Transverse colon (tissue), 4 donors: Measurements from ENCODE around the gene TEKT5. TPM values are rescaled to one million over a fixed set of nuclear protein-coding genes. Genes with fewer than 3 reads are reported as not detected.

Source experiments
- DNase-seq: peaks from one replicate; pipeline ENCODE4 v3.0.0-alpha.2; 2019
- H3K27ac ChIP-seq, 4 donors: fragments of 200-600 bp; sonication (generic); 2 replicates each; pipeline ENCODE4 v1.5.1; 2016 to 2018; ENCODE audit warnings: inconsistent platforms in 4 of 4
- H3K27me3 ChIP-seq: fragments of 200-600 bp; sonication (generic); 2 replicates; pipeline ENCODE4 v1.5.1; 2017; ENCODE audit warnings: inconsistent platforms
- H3K36me3 ChIP-seq, 4 donors: fragments of 200-600 bp; sonication (generic); 2 replicates each; pipeline ENCODE4 v1.5.1; 2017 to 2019; ENCODE audit warnings: inconsistent platforms in 4 of 4
- H3K4me1 ChIP-seq, 4 donors: fragments of 200-600 bp; sonication (generic); 2 replicates each; pipeline ENCODE4 v1.5.1; 2017 to 2020; ENCODE audit warnings: inconsistent platforms in 4 of 4
- H3K4me3 ChIP-seq, 4 donors: fragments of 200-600 bp; sonication (generic); 1 replicate in 1 of 4; 2 replicates in 3 of 4; pipeline versions ENCODE4 v1.5.1 to v1.6.1; 2017 to 2019; ENCODE audit warnings: inconsistent platforms in 4 of 4
- H3K9me3 ChIP-seq, 2 donors: fragments of 200-600 bp; sonication (generic); 2 replicates each; pipeline ENCODE4 v1.5.1; 2017 to 2019; ENCODE audit warnings: inconsistent platforms in 2 of 2
- EP300 ChIP-seq: sonication (generic); formaldehyde crosslinking; IDR thresholded peaks from one replicate; pipeline ENCODE4 v1.6.1; 2017; ENCODE audit warnings: antibody characterized with exemption, low read depth
- POLR2A ChIP-seq: fragments of 450-650 bp; IDR thresholded peaks from one replicate; pipeline ENCODE4 v1.6.1; 2016; ENCODE audit warnings: antibody characterized with exemption, mild to moderate bottlenecking, moderate library complexity
- POLR2AphosphoS5 ChIP-seq, 3 donors: sonication (generic); formaldehyde crosslinking; IDR thresholded peaks; one replicate each; pipeline ENCODE4 v1.6.1; 2016; ENCODE audit warnings: antibody characterized with exemption in 3 of 3
- WGBS, 2 donors: methylation state at CpG; one replicate each; pipeline ENCODE4 v1.1.5; 2018; ENCODE audit warnings: low coverage in 1 of 2; 5-methylcytosine and 5-hydroxymethylcytosine counted together
- in situ Hi-C, 4 donors: fragments of 200-750 bp; cut with MboI; loops; one replicate each; pipeline versions ENCODE4 v1.15.0 to v1.15.1; 2017; ENCODE audit warnings: low sequenced_read_pairs in 3 of 4, low pct_ligation_motif_present in 1 of 4, low pct_unique_long_range_greater_than_20kb in 1 of 4
- intact Hi-C: fragments of 100-400 bp; cut with DNase I; formaldehyde crosslinking; loops from one replicate; pipeline ENCODE4 v1.15.1; 2023; ENCODE audit warnings: low total_unique reads
- total RNA-seq, 4 donors: library from RNA; depleted of rRNA; stranded (reverse); fragments of >200 nt; gene quantifications; one replicate each; pipeline ENCODE4 v1.1.0, GENCODE V29; 2016
- TF ChIP-seq, protein P1 (sequence below), 5 experiments: fragments of 200-600 bp in 3 of 5; fragments of 450-650 bp in 2 of 5; sonication (generic) in 3 of 5; IDR thresholded peaks; 1 replicate in 2 of 5; 2 replicates in 3 of 5; pipeline ENCODE4 v1.5.1; 2016 to 2017; ENCODE audit warnings: antibody characterized with exemption in 5 of 5, inconsistent platforms in 3 of 5, mild to moderate bottlenecking in 2 of 5, moderate library complexity in 1 of 5

TEKT5 gene
- total RNA-seq, 4 donors from 2014 or later: 2.5 TPM; not detected in 3

DNA sequence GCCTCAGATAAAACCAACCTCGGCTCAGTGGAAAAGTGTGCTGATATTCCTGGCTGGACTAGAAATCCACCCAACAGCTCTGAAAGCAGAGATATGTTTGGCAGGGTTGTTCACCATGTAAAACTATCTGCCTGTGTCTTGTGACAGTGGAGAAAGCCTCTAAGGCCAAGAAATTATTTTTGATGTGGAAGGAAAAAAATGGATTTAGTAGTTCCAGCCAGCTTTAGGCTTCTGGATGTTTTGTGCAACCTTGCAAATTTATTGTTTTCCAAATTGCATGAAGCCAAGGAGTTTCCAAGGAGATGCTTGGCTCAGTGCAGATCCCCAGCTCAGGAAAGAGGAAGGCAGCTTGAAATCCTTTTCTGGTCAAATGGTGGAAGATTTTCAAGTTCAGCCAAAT is 31.6 kb downstream of the TEKT5 start:
- in situ Hi-C loops: no loop called here
- Histone ChIP-seq H3K27me3 (no peaks in the 10 kb centered on the region), H3K4me1 (no peaks in the 10 kb centered on the region), H3K9me3 (no peaks in the 10 kb centered on the region), H3K4me3 (no peak overlapping the region), H3K27ac (no peak overlapping the region), H3K36me3 (no peaks in the 10 kb centered on the region)
- no peak for DNase-seq
- intact Hi-C loops: no loop called here
- TF ChIP-seq POLR2AphosphoS5 (IDR thresholded peaks at IDR 0.05) (no peak), EP300 (no peak), POLR2A (no peak)
- TF ChIP-seq, protein P1, sequence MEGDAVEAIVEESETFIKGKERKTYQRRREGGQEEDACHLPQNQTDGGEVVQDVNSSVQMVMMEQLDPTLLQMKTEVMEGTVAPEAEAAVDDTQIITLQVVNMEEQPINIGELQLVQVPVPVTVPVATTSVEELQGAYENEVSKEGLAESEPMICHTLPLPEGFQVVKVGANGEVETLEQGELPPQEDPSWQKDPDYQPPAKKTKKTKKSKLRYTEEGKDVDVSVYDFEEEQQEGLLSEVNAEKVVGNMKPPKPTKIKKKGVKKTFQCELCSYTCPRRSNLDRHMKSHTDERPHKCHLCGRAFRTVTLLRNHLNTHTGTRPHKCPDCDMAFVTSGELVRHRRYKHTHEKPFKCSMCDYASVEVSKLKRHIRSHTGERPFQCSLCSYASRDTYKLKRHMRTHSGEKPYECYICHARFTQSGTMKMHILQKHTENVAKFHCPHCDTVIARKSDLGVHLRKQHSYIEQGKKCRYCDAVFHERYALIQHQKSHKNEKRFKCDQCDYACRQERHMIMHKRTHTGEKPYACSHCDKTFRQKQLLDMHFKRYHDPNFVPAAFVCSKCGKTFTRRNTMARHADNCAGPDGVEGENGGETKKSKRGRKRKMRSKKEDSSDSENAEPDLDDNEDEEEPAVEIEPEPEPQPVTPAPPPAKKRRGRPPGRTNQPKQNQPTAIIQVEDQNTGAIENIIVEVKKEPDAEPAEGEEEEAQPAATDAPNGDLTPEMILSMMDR (IDR thresholded peaks at IDR 0.05): no peak
- WGBS, 2 donors: 74% methylated on average over 1 of the region's 1 CpG; no CpG with 5 or more reads in 1 of the 2 donors

DNA sequence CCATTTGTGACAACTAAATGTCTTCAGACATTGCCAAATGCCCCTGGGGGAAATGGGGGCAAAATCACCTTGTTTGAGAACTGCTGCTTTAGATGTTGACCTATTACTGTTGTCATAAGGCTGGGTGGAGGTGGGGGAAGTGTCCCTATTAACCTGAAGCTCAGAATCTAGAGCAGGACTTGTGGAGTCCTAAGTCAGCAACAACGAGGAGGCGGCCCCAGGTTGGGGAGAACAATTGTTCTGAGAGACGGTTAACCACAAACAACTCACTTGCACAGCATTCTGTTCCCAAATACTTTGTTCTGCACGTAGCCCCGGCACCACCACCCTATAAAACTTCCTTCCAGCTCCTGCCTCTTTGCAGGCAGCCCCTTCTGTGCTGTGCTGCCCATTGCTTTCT is 32.5 kb downstream of the TEKT5 start:
- H3K27ac ChIP-seq: no peak overlapping the region
- no peaks in the 10 kb centered on the region for H3K9me3 ChIP-seq
- in situ Hi-C loops (no loop called here), intact Hi-C loops (no loop called here)
- no peaks in the 10 kb centered on the region for H3K27me3 ChIP-seq
- TF ChIP-seq POLR2A (no peak), POLR2AphosphoS5 (IDR thresholded peaks at IDR 0.05) (no peak), EP300 (no peak)
- TF ChIP-seq, protein P1 (IDR thresholded peaks at IDR 0.05): no peak
- no peak for DNase-seq
- no peaks in the 10 kb centered on the region for H3K36me3 ChIP-seq
- H3K4me1 ChIP-seq: no peaks in the 10 kb centered on the region
- WGBS, 2 donors: 80% methylated on average over 5 of the region's 5 CpGs; no CpG with 5 or more reads in 1 of the 2 donors
- H3K4me3 ChIP-seq: no peak overlapping the region

DNA sequence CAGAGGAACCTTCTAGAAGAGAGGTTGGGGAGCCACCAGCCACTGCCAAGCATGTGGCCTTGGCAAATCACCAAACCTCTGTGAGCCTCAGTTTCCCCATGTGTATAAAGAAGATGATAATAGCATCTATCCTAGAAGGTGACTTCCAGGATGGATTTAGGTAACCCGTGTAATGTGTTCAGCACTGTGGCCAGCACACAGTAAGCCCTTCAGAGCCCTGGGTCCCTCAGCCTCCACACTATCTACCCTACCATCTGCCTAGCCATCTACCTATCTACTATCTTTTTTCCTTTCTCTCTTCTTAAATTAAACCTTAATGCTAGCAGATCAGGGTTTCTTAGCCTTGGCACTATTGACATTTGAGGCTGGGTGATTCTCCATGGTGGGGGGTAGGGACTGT is 33.0 kb downstream of the TEKT5 start:
- Histone ChIP-seq H3K27me3 (no peaks in the 10 kb centered on the region), H3K9me3 (no peaks in the 10 kb centered on the region), H3K4me3 (no peak overlapping the region), H3K36me3 (no peaks in the 10 kb centered on the region), H3K27ac (no peak overlapping the region), H3K4me1 (no peaks in the 10 kb centered on the region)
- intact Hi-C loops: no loop called here
- DNase-seq: no peak
- WGBS, 2 donors: 42 to 75% methylated on average over 1 of the region's 1 CpG
- TF ChIP-seq POLR2AphosphoS5 (IDR thresholded peaks at IDR 0.05) (no peak), EP300 (no peak), POLR2A (no peak)
- TF ChIP-seq, protein P1 (IDR thresholded peaks at IDR 0.05): no peak
- in situ Hi-C loops: no loop called here

DNA sequence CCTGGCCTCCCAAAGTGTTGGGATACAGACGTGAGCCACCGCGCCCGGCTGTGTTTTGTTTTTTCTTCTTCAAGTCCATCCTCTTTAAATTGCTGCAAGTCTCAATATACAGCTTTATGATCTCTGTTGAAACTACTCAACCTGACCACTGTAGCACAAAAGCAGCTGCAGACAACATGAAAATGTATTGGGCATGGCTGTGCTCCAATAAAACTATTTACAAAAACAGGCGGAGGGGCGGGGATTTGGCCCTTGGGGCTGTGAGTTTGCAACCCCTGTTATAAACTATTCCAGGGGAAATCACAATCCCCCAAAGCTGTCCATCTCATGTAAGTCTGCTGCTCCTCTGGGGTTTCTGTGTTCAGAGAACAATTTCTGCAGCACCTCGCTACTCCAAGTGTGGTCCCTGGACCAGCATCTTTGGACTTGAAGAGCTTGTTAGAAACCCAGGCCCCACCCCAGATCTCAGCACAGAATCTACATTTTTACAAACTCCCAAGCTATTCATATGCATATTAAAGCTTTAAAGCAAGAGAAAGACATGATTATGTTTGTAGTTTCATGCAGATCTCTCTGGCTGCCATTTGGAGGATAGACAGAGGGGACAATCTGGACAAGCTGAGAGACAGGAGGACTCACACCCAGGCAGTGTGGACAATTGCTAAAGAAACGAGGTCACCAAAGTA is 33.6 kb downstream of the TEKT5 start:
- DNase-seq: no peak
- H3K27me3 ChIP-seq: no peaks in the 10 kb centered on the region
- no peaks in the 10 kb centered on the region for H3K4me1 ChIP-seq
- TF ChIP-seq POLR2A: no peak
- TF ChIP-seq POLR2AphosphoS5 (IDR thresholded peaks at IDR 0.05): no peak
- in situ Hi-C loops: no loop called here
- no peak overlapping the region for H3K4me3 ChIP-seq
- 51 to 67% methylated on average over 1 to 8 of the region's 8 CpGs for WGBS, 2 donors
- no peaks in the 10 kb centered on the region for H3K9me3 ChIP-seq
- no peaks in the 10 kb centered on the region for H3K36me3 ChIP-seq
- intact Hi-C loops: no loop called here
- H3K27ac ChIP-seq: no peak overlapping the region

DNA sequence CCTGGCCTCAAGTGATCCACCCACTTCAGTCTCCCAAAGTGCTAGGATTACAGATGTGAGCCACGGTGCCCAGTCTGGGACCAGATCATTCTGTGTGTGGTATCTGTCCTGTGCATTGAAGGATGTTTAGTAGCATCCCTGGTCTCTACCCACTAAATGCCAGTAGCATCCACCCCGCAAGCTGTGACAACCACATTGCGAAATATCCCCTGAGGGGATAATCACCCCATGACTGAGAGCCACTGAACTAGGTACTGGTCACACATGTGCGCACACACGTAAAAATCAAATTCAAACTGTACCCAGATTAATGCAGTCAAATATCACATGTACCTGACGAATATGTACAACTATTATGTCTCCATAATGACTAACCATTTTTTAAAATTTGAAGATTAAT is 35.8 kb downstream of the TEKT5 start:
- TF ChIP-seq POLR2AphosphoS5 (IDR thresholded peaks at IDR 0.05) (no peak), EP300 (no peak), POLR2A (no peak)
- TF ChIP-seq, protein P1 (IDR thresholded peaks at IDR 0.05): no peak
- Histone ChIP-seq H3K27ac (no peak overlapping the region), H3K4me3 (no peak overlapping the region), H3K4me1 (no peaks in the 10 kb centered on the region), H3K36me3 (no peaks in the 10 kb centered on the region), H3K9me3 (no peaks in the 10 kb centered on the region), H3K27me3 (no peaks in the 10 kb centered on the region)
- 84 to 98% methylated on average over 4 to 6 of the region's 6 CpGs for WGBS, 2 donors
- intact Hi-C loops (no loop called here), in situ Hi-C loops (no loop called here)
- no peak for DNase-seq
